Measurements from ENCODE around the gene RHPN2.

- TF ChIP-seq, protein P1, sequence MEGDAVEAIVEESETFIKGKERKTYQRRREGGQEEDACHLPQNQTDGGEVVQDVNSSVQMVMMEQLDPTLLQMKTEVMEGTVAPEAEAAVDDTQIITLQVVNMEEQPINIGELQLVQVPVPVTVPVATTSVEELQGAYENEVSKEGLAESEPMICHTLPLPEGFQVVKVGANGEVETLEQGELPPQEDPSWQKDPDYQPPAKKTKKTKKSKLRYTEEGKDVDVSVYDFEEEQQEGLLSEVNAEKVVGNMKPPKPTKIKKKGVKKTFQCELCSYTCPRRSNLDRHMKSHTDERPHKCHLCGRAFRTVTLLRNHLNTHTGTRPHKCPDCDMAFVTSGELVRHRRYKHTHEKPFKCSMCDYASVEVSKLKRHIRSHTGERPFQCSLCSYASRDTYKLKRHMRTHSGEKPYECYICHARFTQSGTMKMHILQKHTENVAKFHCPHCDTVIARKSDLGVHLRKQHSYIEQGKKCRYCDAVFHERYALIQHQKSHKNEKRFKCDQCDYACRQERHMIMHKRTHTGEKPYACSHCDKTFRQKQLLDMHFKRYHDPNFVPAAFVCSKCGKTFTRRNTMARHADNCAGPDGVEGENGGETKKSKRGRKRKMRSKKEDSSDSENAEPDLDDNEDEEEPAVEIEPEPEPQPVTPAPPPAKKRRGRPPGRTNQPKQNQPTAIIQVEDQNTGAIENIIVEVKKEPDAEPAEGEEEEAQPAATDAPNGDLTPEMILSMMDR (IDR thresholded peaks at IDR 0.05): no peak
- TF ChIP-seq POLR2A (IDR thresholded peaks at IDR 0.05) (no peak), POLR2AphosphoS5 (IDR thresholded peaks at IDR 0.05) (no peak), EP300 (IDR thresholded peaks at IDR 0.05; ENCODE audit: low read depth) (no peak)
Measured at GRCh38 chr19:32971012-32971595, 93.6 kb downstream of the RHPN2 start.
